Posterior vena cava (tissue), 2 donors: ENCODE data around the gene ZNF10. TPM values are rescaled to one million over a fixed set of nuclear protein-coding genes. Genes with fewer than 3 reads are reported as not detected.
A peak's percentile ranks its signal among the peaks of the same experiment; 100 is the strongest.

Source experiments
- DNase-seq: peaks from one replicate; pipeline ENCODE4 v3.0.0-alpha.2; 2020; ENCODE audit warnings: low spot score
- intact Hi-C, 2 donors: fragments of 100-400 bp; cut with DNase I; formaldehyde crosslinking; loops; one replicate each; pipeline versions ENCODE4 v1.14.1 to v1.14.2; 2022 to 2023
- total RNA-seq, 2 donors: library from RNA; stranded (reverse); fragmentation: NEBNext Ultra II Directional; extraction: Animal tissue kit (Norgen Biotek cat#: 25700); gene quantifications; one replicate each; pipeline ENCODE4 v1.2.1, GENCODE V29; 2021
- donor health status: DM: yes; HTN: yes; CAD: no.
- donor health status: DM: yes; HTN: yes; CAD: no.

The ZNF10 gene
- total RNA-seq, 2 donors from 2014 or later = 9.2 to 10.5 TPM

DNA sequence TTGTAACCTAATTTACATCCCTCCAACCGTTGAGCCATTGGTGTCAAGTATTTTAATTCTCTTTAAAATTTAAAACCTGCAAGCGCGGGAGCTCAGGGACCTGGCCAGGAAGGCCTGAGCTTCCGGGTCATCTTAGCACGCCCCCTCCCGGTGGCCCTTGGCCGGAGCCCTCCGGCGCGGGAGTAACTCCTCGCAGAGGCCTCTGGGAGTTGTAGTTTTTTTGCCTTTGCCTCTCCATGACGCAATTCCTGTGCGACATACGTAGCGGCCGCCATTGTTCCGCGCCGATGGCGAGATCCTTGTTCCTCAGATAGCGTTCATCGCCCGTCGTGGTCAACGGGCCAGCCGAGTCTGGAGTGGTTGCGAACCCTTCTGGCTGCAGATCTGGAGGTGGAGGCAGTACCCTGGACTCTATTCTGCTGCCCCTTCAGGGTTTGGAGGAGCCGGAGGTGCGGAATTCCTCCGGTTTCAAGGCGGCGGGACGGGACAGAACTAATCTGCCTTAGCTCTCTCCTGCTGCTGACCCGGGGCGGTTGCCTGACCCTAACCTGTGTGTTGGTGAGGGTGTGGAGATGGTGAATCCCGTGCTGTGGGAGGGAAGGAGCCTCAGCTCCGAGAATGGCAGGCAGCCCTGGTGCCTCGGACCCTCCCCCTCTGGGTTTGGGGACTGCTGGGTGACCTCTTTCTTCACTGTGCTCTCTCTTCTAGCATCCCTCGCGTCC lies 51.0 kb downstream of the ZNF10 start, which contains the start of gene ZNF268:
TSS of gene ZNF268 (plus strand) at position 258 of the 722 bp plus-strand sequence. CDS start 503 bp downstream, outside the sequence.
- intact Hi-C loops = no loop called here
- DNase-seq = peak; percentile 96

DNA sequence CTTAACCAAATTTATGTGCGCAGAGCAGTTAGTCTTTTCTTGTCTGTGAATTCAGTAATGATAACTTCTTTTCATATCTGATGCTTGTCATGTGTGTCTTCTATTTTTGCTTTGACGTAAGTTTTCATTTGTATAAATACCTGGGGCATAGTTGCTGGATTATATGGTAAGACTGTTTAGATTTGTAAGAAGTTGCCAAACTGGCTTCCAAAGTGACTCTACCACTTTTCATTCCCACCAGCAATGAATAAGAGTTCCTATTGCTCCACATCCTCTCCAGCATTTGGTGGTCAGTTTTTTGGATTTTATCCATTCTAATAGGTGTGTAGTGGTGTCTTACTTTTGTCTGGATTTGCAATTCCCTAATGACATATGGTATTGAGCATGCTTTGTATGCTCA lies 59.7 kb downstream of the ZNF10 start:
- DNase-seq = no peak
- intact Hi-C loops = no loop called here

DNA sequence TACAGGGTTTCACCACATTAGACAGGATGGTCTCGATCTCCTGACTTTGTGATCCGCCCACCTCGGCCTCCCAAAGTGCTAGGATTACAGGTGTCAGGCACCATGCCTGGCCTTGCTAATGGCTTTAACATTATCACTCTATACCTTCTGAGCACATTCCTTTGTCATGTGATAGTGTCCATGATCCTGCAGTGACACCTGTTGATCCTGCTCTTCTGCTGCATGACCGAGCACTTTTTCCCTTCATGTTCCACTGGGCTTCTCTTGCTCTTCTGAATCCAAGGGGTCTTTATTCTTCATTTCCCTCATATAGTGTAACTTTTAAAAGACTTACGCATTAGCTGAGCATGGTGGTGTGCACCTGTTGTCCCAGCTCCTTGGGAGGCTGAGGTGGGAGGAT lies 62.4 kb downstream of the ZNF10 start:
- DNase-seq = no peak
- intact Hi-C loops = no loop called here

DNA sequence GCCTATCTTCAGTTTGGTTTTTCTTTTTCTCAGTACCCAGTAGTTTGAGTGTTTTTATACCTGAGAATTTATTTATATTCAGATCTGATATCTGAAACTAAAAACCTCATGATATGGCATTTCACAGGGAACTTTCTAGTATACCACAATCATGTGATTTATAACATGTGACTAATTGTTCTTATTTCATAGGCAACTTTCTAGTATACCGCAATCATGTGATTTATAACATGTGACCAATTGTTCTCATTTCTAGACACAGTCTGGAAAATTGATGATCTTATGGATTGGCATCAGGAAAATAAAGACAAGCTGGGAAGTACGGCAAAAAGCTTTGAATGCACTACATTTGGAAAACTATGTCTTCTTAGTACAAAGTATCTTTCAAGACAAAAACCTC lies 71.5 kb downstream of the ZNF10 start:
- intact Hi-C loops = no loop called here
- DNase-seq = no peak

DNA sequence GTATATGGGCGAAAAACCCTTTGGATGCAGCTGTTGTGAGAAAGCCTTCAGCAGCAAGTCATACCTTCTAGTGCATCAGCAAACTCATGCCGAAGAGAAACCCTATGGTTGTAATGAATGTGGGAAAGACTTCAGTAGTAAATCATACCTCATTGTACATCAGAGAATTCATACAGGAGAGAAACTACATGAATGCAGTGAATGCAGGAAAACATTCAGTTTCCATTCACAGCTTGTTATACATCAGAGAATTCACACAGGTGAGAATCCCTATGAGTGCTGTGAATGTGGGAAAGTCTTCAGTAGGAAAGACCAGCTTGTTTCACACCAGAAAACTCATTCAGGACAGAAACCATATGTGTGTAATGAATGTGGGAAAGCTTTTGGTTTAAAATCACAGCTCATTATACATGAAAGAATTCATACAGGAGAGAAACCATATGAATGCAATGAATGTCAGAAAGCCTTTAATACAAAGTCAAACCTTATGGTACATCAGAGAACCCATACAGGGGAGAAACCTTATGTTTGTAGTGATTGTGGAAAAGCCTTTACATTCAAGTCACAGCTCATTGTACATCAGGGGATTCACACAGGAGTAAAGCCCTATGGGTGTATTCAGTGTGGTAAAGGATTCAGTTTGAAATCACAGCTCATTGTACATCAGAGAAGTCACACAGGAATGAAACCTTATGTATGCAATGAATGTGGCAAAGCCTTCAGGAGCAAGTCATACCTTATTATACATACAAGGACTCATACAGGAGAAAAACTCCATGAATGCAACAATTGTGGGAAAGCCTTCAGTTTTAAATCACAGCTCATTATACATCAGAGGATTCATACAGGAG lies 72.3 kb downstream of the ZNF10 start:
- DNase-seq = no peak
- intact Hi-C loops = no loop called here

DNA sequence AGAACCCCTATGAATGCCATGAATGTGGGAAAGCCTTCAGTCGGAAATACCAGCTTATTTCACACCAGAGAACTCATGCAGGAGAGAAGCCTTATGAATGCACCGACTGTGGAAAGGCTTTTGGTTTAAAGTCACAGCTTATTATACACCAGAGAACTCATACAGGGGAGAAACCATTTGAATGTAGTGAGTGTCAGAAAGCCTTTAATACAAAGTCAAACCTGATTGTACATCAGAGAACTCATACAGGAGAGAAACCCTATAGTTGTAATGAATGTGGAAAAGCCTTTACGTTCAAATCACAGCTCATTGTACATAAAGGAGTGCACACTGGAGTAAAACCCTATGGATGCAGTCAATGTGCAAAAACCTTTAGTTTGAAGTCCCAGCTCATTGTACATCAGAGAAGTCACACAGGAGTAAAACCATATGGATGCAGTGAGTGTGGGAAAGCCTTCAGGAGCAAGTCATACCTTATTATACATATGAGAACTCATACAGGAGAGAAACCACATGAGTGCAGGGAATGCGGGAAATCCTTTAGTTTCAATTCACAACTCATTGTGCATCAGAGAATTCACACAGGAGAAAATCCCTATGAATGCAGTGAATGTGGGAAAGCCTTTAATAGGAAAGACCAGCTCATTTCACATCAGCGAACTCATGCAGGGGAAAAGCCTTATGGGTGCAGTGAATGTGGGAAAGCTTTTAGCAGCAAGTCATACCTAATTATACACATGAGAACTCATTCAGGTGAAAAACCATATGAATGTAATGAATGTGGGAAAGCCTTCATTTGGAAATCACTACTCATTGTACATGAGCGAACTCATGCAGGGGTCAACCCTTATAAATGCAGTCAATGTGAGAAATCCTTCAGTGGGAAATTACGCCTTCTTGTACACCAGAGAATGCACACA lies 73.2 kb downstream of the ZNF10 start:
- no peak for DNase-seq
- intact Hi-C loops = no loop called here

DNA sequence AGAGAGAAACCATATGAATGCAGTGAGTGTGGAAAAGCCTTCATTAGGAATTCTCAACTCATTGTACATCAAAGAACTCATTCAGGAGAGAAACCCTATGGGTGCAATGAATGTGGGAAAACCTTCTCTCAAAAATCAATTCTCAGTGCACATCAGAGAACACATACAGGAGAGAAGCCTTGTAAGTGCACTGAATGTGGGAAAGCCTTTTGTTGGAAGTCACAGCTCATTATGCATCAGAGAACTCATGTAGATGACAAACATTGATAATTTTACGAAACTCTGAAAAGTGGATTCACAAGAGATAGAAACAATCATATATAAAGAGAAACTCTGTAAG lies 73.8 kb downstream of the ZNF10 start:
- no peak for DNase-seq
- intact Hi-C loops = no loop called here

DNA sequence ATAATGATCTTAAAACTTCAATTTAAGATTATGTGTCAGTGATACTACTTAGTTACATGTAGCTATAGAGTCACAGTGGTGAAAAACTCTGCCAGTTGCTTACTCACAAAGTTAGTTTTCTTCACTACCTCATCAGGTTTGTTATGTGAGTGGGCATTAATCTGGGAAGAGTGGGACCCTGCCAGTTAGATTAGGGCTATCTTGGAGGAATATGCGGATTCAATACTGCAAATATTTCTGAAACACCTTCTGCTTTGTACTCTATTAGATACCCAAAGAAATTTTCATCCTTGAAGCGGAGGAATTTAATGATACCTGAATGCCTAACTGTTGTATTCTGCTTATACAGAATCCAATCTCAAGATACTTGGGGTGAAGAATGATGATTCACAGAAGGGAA lies 76.0 kb downstream of the ZNF10 start:
- DNase-seq = no peak
- intact Hi-C loops = loop anchor here in 1 of 2 donors (1.0 kb wide), 1 partner anchor 22 kb away; no protein-coding TSS in a partner anchor

Other genes starting within 250 kb of the ZNF10 start
- 10 to 100 TPM; 36.9 to 38.5 TPM for gene CHFR, start 243.0 kb upstream of the ZNF10 start, total RNA-seq
- gene ZNF605, start 174.3 kb upstream of the ZNF10 start, total RNA-seq = 10 to 100 TPM; 10.2 to 12.2 TPM
- 10 to 100 TPM in 1 of 2 donors, 1 to 10 TPM in 1; 8.6 to 10.2 TPM for gene ZNF26, start 144.3 kb upstream of the ZNF10 start, total RNA-seq
- 10 to 100 TPM; 21.7 to 22.4 TPM for gene ZNF84, start 93.1 kb upstream of the ZNF10 start, total RNA-seq
- gene ZNF140, start 49.7 kb upstream of the ZNF10 start, total RNA-seq = 10 to 100 TPM; 11.2 to 13.4 TPM
- 1 to 10 TPM; 2.5 to 2.8 TPM for gene ZNF891, start 353 bp upstream of the ZNF10 start, total RNA-seq
- 10 to 100 TPM; 19.0 to 20.4 TPM for gene ZNF268, start 50.9 kb downstream of the ZNF10 start, total RNA-seq
- gene ANHX, start 105.2 kb downstream of the ZNF10 start, total RNA-seq = not detected